ENCODE results near the gene SLC17A4. TPM values are rescaled to one million over a fixed set of nuclear protein-coding genes. Genes with fewer than 3 reads are reported as not detected.
"Not testable (repeated sequence)": the region's sequence is repeated elsewhere in the genome, so short reads cannot be mapped to it uniquely, and the experiment has no call there.

Gene SLC17A4
- total RNA-seq, 1 donor from 2014 or later: not detected

DNA sequence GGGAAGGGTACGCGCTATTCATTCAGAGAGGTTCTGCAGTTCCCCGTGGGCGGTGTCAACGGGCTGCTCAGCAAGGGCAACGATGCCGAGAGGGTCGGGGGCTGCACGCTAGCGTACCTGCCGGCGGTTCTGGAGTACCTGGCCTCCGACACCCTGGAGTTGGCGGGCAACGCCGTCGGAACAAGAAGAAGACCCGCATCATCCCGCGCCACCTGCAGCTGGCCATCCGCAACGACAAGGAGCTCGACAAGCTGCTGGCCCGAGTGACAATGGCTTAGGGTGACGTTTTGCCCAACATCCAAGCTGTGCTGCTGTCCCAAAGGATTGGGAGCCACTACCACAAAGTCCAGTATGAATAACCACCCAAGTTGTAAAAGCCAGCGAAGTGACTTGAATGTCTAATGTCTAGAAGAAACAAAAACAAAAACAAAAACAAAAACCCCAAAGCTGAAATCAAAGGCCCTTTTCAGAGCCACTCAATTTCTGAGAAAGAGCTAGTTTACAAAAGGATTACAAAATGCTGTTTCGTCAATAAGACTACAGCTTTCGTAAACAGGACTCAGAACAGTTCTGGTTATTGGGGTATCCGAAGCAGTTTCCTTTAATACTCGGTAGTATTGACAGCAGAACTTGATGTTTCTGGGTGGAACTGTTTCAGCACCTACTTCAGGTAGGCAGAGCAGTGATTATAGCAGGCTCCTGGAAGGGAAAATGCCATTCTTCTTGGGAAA lies 21.9 kb upstream of the SLC17A4 start:
- no peak for DNase-seq (ENCODE audit: low read depth)
- no peak for TF ChIP-seq CTCF (conservative IDR thresholded peaks at IDR 0.05; ENCODE audit: low read depth, low read length)
- H3K4me3 ChIP-seq (ENCODE audit: low read depth, low read length): no peak overlapping the region

GRCh38 chr6:25735261-25735660 lies 19.3 kb upstream of the SLC17A4 start:
- no peak overlapping the region for H3K4me3 ChIP-seq (ENCODE audit: low read depth, low read length)
- no peak for TF ChIP-seq CTCF (conservative IDR thresholded peaks at IDR 0.05; ENCODE audit: low read depth, low read length)

GRCh38 chr6:25743868-25744267 lies 10.7 kb upstream of the SLC17A4 start:
- DNase-seq (ENCODE audit: low read depth): peak; percentile 7
- no peak overlapping the region for H3K4me3 ChIP-seq (ENCODE audit: low read depth, low read length)
- no peak for TF ChIP-seq CTCF (conservative IDR thresholded peaks at IDR 0.05; ENCODE audit: low read depth, low read length)

More at GRCh38 chr6:25735261-25735660, 19.3 kb upstream of the SLC17A4 start:
- DNase-seq (ENCODE audit: low read depth): no peak

DNA sequence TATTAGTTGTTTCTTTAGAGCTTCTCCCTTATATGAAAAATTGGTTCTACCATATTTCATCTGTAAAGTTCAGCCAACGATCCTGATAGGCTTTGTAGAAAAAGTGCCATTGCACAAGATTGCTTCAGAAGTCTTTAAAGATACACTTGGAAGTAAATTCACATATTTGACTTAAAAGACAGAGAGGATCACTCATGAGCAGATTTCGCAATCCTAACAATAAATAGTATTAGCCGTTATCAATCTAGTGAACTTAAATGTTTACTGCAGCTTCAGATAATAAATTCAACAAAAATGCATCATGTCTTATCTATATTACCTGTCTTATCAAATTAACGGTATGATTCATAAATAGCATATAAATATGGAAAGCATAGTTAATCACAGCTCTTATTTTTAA lies 8.7 kb upstream of the SLC17A4 start:
- H3K4me3 ChIP-seq (ENCODE audit: low read depth, low read length): no peak overlapping the region
- no peak for TF ChIP-seq CTCF (conservative IDR thresholded peaks at IDR 0.05; ENCODE audit: low read depth, low read length)
- no peak for DNase-seq (ENCODE audit: low read depth)

- TF ChIP-seq CTCF (conservative IDR thresholded peaks at IDR 0.05; ENCODE audit: low read depth, low read length): peak; percentile 35
These were observed 7.6 kb upstream of the SLC17A4 start for GRCh38 chr6:25746968-25747367.

DNA sequence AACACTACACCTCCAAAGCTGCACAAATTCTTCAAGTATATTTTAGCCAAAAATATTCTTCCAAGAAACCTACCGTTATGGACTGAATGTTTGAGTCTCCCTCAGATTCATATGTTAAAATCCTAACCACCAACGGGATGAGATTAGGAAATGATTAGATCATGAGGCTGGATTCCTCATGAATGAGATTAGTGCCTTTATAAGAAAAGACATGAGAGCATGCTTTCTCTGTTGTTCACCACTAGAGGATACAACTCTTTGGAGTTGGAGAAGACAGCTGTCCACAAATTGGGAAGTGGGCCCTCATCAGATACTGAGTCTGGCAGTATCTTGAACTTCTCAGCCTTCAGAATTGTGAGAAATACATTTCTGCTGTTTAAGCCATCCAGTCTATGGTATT lies 7.1 kb upstream of the SLC17A4 start:
- TF ChIP-seq CTCF (conservative IDR thresholded peaks at IDR 0.05; ENCODE audit: low read depth, low read length): no peak
- H3K4me3 ChIP-seq (ENCODE audit: low read depth, low read length): no peak overlapping the region
- DNase-seq (ENCODE audit: low read depth): no peak

More at GRCh38 chr6:25746968-25747367, 7.6 kb upstream of the SLC17A4 start:
- no peak for DNase-seq (ENCODE audit: low read depth)
- no peak overlapping the region for H3K4me3 ChIP-seq (ENCODE audit: low read depth, low read length)

DNA sequence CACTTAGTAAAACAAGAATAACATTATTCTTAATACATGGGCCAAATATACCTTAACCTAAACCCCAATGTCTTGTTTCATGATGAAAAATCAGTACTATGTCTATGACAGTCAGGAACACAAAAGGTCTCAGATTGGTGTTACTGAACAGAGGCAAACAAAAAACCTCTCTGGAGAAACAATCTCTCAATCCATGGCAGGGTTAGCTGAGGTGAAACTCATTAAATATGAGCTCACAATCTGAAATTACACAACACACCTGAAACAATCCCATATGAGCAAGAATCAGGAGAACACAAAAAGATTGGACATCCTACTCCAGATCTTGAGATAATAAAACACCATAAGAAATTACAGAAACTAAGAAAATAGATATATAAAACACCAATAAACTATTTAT lies 6.5 kb upstream of the SLC17A4 start:
- H3K4me3 ChIP-seq (ENCODE audit: low read depth, low read length): no peak overlapping the region
- no peak for DNase-seq (ENCODE audit: low read depth)
- no peak for TF ChIP-seq CTCF (conservative IDR thresholded peaks at IDR 0.05; ENCODE audit: low read depth, low read length)

DNA sequence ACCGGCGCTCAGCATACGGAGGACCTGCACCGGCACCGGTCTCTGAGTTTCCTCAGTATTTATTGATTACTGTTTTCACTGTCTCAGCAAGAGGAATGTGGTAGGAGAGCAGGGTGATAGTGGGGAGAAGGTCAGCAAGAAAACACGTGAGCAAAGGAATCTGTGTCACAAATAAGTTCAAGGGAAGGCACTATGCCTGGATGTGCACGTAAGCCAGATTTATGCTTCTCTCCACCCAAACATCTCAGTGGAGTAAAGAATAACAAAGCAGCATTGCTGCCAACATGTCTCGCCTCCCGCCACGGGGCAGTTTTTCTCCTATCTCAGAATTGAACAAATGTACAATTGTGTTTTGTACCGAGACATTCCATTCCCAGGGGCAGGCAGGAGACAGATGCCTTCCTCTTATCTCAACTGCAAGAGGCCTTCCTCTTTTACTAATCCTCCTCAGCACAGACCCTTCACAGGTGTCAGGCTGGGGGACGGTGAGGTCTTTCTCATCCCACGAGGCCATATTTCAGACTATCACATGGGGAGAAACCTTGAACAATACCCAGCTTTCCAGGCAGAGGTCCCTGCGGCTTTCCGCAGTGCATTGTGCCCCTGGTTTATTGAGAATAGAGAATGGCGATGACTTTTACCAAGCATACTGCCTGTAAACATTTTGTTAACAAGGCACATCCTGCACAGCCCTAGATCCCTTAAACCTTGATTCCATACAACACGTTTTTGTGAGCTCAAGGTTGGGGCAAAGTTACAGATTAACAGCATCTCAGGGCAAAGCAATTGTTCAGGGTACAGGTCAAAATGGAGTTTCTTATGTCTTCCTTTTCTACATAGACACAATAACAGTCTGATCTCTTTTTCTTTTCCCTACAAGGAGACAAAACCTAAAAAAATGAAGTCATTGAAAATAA lies 5.7 kb upstream of the SLC17A4 start:
- not testable (repeated sequence) for DNase-seq (ENCODE audit: low read depth)

More for the DNA sequence above, 5.7 kb upstream of the SLC17A4 start:
- H3K4me3 ChIP-seq (ENCODE audit: low read depth, low read length): not testable (repeated sequence)

Measured in epithelial cell of proximal tubule (primary cell).